ENCODE measurements around the gene NRXN3. TPM values are rescaled to one million over a fixed set of nuclear protein-coding genes. Genes with fewer than 3 reads are reported as not detected.

Gene NRXN3
- total and polyA plus RNA-seq, 8 donors = 0.29 to 41.1 (median 9.1) TPM

DNA sequence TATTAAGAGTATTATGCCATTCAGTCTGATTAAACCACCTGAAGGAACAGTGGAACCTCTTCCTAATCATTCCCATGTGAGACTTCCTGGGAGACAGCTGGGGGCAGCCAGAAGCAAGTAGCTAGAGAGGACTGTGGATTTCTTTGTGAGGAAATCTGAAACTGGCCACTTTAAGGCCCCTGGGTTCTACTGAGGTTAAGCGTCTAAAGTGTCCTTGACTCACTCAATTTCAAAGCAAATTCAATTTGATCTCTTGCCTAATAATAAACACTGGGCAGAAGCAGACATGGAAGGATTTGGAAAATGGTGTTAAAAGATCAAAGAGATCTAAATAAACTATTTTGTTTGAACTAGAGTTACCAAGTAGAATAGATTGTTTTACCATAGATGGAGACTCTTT is 909.9 kb downstream of the NRXN3 start:
- Histone ChIP-seq H3K4me3 (no peak overlapping the region), H3K27ac (no peak overlapping the region), H3K9me3 (no peaks in the 10 kb centered on the region), H3K27me3 (no peaks in the 10 kb centered on the region), H3K36me3 (no peaks in the 10 kb centered on the region), H3K4me1 (peaks cover 0 to 45% (median 13%) of the 10 kb centered on the region in 4 donors)
- intact Hi-C loops (cut with DNase I; ENCODE audit: low total_unique reads) = no loop called here
- TF ChIP-seq POLR2AphosphoS5 (IDR thresholded peaks at IDR 0.05) = no peak
- no peak for TF ChIP-seq POLR2A (IDR thresholded peaks at IDR 0.05)
- no peak for TF ChIP-seq CTCF (IDR thresholded peaks at IDR 0.05)
- TF ChIP-seq EP300 (IDR thresholded peaks at IDR 0.05) = no peak
- DNase-seq = no peak
- WGBS, 5 donors = 61 to 93% (median 76%) methylated on average over 1 of the region's 1 CpG

DNA sequence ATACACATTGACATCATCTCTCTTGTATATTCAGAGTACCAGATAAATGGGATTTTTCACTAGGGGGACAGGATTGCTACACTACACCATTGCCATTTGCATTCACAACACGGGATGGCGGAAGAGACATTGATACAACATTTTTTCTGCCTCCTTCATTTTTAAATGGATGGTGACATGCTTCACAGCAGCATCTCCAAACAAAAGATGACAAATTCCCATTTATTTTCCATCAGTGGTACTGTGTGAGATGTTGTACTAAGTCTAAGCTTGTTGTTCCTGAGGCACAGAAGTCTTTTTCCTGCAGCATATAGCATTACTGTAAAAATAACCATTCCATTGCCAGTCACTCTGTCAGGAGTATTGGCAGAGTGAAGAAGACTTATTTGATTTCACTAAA is 912.7 kb downstream of the NRXN3 start:
- intact Hi-C loops (cut with DNase I; ENCODE audit: low total_unique reads) = no loop called here
- H3K9me3 ChIP-seq = no peaks in the 10 kb centered on the region
- DNase-seq = no peak
- no peak overlapping the region for H3K4me3 ChIP-seq
- 84 to 93% (median 88%) methylated on average over 2 of the region's 2 CpGs for whole genome bisulfite sequencing, 5 donors
- no peak overlapping the region for H3K27ac ChIP-seq
- H3K27me3 ChIP-seq = no peaks in the 10 kb centered on the region
- no peak for TF ChIP-seq POLR2A (IDR thresholded peaks at IDR 0.05)
- TF ChIP-seq CTCF (IDR thresholded peaks at IDR 0.05) = no peak
- H3K36me3 ChIP-seq = no peaks in the 10 kb centered on the region
- peaks cover 0 to 25% (median 5%) of the 10 kb centered on the region in 4 donors for H3K4me1 ChIP-seq

DNA sequence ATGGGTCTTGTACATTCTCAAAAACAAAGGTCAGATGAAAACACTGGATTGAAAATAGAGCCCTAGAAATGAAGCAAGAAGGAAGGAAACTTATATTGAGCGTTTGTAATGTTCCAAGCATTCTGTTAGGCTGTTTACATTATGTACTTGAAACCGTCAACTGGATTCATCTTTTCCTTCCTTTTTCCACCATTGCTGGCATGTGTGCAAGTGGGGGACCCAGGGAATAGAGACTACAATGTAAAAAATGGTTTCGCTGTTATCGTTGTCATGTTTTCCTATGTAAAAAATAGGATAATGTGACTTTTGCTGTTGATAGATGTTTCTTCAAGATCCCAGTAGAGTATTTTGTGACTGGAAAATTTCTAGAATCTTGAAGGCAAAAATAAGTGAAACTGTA is 913.2 kb downstream of the NRXN3 start:
- H3K27me3 ChIP-seq = no peaks in the 10 kb centered on the region
- H3K9me3 ChIP-seq = no peaks in the 10 kb centered on the region
- no peaks in the 10 kb centered on the region for H3K36me3 ChIP-seq
- TF ChIP-seq EP300 (IDR thresholded peaks at IDR 0.05) (no peak), POLR2AphosphoS5 (IDR thresholded peaks at IDR 0.05) (no peak), POLR2A (IDR thresholded peaks at IDR 0.05) (no peak)
- intact Hi-C loops (cut with DNase I; ENCODE audit: low total_unique reads) = no loop called here
- peaks cover 0 to 25% (median 5%) of the 10 kb centered on the region in 4 donors for H3K4me1 ChIP-seq
- 61 to 65% (median 62%) methylated on average over 4 of the region's 4 CpGs for WGBS, 5 donors
- H3K27ac ChIP-seq = no peak overlapping the region
- DNase-seq = no peak
- H3K4me3 ChIP-seq = no peak overlapping the region

- intact Hi-C loops (cut with DNase I; ENCODE audit: low total_unique reads) = no loop called here
- no peak for DNase-seq
- peaks cover 0 to 19% (median 7%) of the 10 kb centered on the region in 4 donors for H3K4me1 ChIP-seq
- no peaks in the 10 kb centered on the region for H3K36me3 ChIP-seq
- H3K4me3 ChIP-seq = no peak overlapping the region
- H3K27me3 ChIP-seq = no peaks in the 10 kb centered on the region
- H3K9me3 ChIP-seq = no peaks in the 10 kb centered on the region
- 44 to 50% (median 46%) methylated on average over 4 of the region's 4 CpGs for WGBS, 5 donors
- TF ChIP-seq POLR2AphosphoS5 (IDR thresholded peaks at IDR 0.05) = no peak
- no peak for TF ChIP-seq CTCF (IDR thresholded peaks at IDR 0.05)
- no peak for TF ChIP-seq EP300 (IDR thresholded peaks at IDR 0.05)
- TF ChIP-seq POLR2A (IDR thresholded peaks at IDR 0.05) = no peak
- H3K27ac ChIP-seq = no peak overlapping the region
Measured at GRCh38 chr14:79084861-79085260, 914.7 kb downstream of the NRXN3 start.

DNA sequence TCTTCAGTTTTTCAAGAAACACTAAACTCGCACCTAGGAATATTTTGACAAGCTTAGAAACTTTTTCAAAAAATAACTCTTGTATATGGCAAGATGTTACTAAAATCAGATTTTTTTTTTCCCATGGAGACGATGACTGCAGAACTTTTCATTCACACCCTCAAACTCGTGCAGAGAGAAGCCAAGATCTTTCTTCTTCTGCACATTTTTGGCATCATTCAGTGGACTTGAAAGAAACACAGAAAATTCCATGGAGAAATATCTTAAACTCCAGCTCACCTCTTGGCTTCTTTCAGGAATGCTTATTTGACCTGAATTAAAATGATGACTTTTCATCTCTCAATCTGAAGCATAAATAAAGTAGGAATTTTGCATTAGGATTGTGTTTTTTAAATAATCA is 919.4 kb downstream of the NRXN3 start:
- Histone ChIP-seq H3K9me3 (no peaks in the 10 kb centered on the region), H3K27ac (no peak overlapping the region), H3K4me3 (no peak overlapping the region), H3K4me1 (peaks cover 0 to 12% (median 4%) of the 10 kb centered on the region in 4 donors), H3K27me3 (no peaks in the 10 kb centered on the region), H3K36me3 (no peaks in the 10 kb centered on the region)
- TF ChIP-seq POLR2A (IDR thresholded peaks at IDR 0.05) = no peak
- TF ChIP-seq EP300 (IDR thresholded peaks at IDR 0.05) = no peak
- no peak for TF ChIP-seq POLR2AphosphoS5 (IDR thresholded peaks at IDR 0.05)
- TF ChIP-seq CTCF (IDR thresholded peaks at IDR 0.05) = no peak
- no peak for DNase-seq
- intact Hi-C loops (cut with DNase I; ENCODE audit: low total_unique reads) = no loop called here
- whole genome bisulfite sequencing, 5 donors = 48 to 72% (median 65%) methylated on average over 3 of the region's 3 CpGs

All from stomach (tissue), 9 donors.